Measurements from ENCODE around the gene GDF9.

The GDF9 gene

GRCh38 chr5:132815454-132815853, 50.8 kb downstream of the GDF9 start:
- no peak for DNase-seq

GRCh38 chr5:132814503-132815294, 51.6 kb downstream of the GDF9 start:
- DNase-seq, result no peak

GRCh38 chr5:132813599-132814502, 52.4 kb downstream of the GDF9 start:
- peak; percentile 58 for DNase-seq

GRCh38 chr5:132812781-132813598, 53.3 kb downstream of the GDF9 start, which contains the start of gene SOWAHA:
Gene SOWAHA (plus strand): TSS chr5:132813302. CDS start chr5:132813622, 320 bp downstream.
- peak; percentile 40 for DNase-seq

GRCh38 chr5:132812123-132812765, 54.0 kb downstream of the GDF9 start:
- DNase-seq, result no peak

Data from activated T-cell treated with anti-CD3 and anti-CD28 coated beads, Interleukin-2, amount 50 U/mL, for 1 hour (primary cell).